GM18526 (cell line): ENCODE results near the gene AUTS2.

Experiments used
- POLR2A ChIP-seq: IDR thresholded peaks from 3 replicates; pipeline ENCODE4 v1.6.1; 2011; ENCODE audit not compliant: insufficient read length; ENCODE audit errors: extremely low read depth

The AUTS2 gene

DNA sequence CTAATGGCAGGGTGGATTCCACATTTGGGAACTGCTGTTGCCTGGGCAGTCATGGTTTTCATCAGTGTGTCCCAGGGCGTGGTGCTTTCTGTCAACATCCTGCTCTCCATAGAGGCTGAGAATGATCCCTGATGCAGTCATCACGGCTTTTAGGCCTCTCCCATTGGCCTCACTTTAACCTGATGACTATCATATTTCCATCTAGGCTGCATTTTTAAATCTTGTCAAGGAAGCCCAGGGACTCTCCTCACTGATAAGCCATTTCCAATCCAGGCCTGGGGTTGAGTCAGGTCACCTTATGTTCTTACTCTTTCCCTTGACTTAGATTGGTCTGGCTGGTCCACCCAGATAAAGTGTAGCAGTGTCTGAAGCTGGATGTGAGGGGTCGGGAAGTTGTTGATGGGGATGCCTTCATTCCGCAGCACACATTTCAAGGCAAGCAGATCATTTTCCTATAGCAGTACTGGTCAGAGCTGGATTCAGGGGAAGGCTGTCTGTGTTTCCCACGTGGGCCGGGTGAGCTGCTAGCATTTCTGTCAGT lies 177.0 kb downstream of the AUTS2 start:
- no peak for TF ChIP-seq POLR2A

DNA sequence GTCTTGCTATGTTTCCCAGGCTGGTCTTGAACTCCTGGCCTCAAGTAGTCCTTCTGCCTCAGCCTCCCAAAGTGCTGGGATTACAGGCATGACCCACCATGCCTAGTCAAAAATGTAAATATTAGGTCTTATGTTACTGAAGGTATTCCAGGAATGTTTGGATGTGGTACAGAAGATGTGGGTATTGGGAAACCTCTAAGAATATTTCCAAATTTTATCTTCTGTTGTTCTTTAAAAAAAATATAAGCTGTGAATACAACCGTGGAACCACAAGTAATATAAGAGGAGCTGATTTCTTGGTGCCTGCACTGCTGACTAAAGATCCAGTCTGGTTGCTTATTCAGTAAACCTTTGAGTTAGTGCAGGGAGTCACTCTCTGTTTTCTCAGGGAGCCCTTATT lies 178.3 kb downstream of the AUTS2 start:
- no peak for TF ChIP-seq POLR2A

DNA sequence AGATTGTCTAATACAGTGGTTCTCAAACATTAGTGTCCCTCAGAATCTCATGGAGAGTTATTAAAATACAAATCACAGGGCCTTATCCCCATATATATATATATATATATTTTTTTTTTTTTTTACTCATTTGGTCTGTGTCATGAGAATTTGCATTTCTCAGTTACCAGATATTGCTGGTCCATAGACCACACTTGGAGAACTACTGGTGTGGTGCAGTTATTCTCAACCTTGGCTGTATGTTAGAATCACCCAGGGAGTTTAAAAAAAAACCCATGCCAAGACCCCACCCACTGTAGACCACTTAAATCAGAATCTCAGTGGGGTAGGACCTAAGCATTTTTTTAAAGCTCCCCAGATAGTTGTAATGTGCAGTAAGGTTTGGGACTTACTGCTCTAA lies 179.9 kb downstream of the AUTS2 start:
- no peak for TF ChIP-seq POLR2A

DNA sequence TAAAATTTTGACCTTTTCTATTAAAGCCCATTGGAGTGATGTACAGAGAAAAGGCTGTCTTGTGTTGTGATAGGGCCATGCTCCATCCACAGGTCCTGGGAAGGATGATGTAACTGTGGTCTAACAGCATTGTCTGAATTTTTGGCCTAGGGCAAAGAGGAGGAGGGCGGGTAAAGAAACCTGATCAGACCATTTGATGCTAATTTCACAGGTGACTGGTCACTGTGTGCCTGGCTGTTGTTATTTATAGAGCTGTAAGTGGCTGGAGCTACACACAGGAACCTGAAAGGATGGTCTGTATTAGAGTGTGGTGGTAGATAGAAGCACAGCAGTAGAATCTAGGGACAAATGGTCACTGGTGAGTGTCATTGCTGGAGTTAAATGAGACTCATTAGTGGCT lies 182.1 kb downstream of the AUTS2 start:
- no peak for TF ChIP-seq POLR2A

DNA sequence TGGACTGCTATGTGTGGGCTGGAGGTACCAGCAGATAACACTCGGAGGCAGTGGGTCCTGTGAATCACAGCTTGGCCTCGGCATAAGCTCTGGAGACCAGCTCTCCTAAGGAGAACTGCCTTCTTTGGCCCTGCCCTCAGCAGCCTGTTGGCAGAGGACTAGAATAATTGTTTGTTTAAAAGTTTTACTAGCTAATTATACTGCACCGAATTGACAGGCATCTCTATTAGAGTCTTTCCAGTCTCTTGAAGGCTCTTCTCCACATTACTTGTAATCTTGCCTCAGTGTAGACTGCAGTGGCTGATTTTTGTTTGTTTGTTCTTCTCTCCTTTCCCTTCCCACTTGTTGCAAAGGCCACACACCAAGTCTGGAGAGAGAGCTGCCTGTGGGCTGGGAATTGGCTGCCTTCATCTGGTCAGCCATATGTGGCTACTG lies 183.2 kb downstream of the AUTS2 start:
- no peak for TF ChIP-seq POLR2A

DNA sequence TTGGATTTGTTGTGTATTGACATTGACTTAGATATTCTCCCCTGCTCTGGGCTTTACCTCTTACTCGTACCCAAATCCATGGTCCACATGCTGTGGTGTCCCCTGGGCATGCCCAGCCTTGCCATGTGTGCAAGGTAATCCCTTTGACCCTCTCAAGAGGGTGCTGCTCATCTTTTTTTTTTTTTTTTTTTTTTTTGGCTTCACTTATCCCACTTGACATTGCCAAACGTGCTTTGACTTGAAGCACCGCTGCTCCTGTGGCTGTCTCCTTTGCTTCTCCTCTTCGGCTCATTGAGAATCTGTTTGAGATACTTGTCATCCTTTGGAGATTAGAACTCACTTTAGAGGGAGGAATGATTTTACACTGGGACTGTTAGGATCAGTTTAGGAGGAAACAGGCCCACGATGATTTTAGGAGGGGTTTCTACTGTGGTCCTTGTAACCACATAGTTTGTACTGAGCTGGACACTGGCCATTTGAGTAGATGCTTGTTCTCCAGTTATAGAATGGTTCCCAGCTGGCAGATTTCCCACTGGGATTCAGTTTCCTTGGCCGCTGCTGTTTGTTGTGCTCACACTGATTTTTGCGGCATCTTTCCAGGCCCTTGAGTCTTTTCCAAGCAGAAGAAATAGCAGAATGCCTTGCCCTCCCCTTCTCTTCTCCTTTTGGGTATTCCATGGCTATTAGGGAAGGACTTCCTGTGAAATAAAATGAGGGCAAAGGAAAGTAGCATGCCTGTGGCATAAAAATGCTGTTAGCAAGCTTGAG lies 184.8 kb downstream of the AUTS2 start:
- TF ChIP-seq POLR2A, result no peak

DNA sequence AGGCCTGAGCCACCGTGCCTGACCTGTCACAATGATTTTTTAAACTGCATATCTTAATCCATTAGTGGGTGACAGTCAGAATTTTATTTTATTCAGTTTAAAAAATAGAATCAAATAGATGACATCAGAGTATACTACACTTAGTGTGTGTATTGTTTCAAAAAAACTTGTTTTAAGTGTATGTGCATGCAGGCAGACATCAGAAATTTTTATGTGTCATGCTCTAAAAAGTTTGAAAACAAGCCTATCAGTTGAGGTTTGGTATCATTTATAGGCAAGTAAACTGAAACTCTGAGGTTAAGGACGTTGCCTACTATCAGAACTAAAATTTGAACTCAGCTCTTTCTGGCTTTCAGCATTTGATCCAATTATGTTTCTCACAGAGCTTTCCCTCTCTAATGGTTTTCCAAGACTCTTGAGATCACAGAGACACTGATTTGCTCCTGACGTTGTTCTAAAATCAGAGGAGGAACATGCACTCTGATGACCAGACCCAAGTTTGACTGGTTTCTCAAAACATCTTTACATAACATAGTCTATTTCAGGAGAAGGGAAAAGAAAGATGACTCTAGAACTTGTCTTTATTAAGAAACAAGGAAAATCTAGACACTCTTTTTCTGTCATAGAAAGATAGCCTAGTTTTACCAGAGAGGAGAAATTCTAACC lies 188.6 kb downstream of the AUTS2 start:
- TF ChIP-seq POLR2A, result no peak

DNA sequence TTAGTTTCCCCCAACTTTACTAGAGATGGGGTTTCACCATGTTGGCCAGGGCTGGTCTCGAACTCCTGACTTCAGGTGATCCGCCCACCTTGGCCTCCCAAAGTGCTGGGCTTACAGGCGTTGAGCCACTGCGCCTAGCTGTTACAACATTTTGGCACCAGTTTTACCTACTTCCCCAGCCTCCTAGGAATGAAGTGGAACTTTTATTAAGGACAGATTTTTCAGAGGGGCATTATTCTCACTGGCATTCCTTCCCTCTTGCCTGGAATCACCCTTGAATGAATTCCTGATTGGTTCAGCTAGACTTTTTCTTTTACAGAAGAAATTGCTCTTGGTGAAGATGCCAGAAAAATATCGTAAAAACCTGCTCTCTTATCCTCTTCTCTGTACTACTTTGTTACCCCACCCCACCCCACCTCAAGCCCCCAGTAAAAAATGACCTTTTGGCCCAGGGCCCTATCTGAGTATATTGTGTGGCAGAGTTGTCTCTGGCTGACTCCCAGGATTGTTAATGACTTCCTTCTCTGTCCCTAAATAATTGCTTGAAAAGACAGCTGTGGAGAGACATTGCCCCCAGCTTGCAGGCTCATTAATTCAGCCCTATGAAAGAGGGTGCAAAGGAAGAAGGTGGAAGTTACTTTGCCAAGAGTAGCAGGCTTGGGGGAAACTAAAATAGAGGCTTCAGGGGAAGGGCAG lies 189.6 kb downstream of the AUTS2 start:
- TF ChIP-seq POLR2A, result no peak

DNA sequence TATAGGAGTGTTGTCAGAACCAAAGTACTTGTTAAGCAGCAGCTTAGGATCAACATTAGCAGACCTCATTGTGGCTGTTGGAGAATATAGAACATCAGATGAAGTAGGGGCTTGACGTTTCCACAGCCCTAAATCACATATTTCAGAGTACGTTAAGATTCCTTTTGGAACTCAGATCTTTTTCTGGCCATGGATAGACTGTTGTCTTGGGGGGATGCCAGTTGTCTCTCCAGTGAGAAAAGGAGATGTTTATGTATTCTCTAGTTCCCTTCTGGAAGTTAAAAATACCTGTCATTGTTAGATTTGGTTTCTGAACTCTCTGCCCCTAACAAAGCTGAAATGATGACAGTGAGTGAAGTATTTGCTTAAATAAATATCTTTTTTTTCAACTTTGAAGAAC lies 191.3 kb downstream of the AUTS2 start:
- no peak for TF ChIP-seq POLR2A

DNA sequence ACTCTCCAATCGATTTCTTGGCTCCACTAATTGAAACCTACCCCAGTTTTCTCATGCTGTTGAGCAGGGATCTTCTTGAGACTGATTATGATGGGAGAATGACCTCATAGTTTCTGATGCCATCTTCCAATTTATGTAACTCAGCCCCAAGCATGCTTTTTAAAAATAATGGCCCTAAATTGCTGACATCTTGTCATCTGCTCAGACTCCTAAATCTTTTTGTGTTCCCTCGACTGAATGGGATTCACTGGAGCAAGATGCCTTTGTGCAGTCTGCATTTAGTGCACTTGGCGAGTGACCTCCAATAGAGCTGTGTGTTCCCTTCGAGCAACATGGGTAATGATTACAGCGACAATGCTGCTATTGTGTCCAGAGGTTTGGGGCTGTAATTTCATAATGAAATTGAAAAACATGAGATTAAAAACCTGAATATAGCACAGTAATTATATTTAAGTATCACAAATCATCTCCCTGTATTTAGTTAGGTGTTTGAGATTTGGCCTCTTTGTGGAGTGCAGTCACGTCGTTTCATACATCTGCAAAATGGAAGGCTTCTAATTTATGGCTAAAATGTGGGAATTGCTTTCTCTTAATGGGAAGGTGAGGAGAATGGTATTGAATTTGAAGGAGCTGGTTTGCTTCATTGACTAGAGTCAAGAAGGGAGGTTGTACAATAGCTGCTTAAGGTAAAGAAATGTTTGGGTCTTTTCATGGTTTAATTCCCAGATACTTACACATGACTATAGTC lies 192.9 kb downstream of the AUTS2 start:
- TF ChIP-seq POLR2A, result no peak

DNA sequence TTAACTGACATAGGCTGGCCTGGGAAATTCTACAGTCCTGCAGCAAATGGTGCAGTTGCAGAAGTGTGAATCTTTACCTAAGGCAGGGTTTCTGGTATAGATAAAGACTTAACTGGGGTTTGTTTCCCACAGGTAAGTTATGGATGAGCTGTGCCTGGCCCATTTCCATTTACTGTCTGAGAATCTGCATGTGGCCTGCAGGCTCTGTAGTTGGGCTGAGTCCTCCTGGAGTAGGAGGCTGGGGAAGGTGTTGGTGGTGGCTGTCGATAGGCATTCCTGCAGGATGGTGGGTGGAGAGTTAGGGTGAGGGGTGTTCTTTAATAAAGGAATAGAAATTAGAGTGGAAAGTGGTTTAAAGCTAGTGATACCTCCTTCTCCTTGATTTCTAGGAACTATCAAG lies 193.5 kb downstream of the AUTS2 start:
- TF ChIP-seq POLR2A, result no peak

DNA sequence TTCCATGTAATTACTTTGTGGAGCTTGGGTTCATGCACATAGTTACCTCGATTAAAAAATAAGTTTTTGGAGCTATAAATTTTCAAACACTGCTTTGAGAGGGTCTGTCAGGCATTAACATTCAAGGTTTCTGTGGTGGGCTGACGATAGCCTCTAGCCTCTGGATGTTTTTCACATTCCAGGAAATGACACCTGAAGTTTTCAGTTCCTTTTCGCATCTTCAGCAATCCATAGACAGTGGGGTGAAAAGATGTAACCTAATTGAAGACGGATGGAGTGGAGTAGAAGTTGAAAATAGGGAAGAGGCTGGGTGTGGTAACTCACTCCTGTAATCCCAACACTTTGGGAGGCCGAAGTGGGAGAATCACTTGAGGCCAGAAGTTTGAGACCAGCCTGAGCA lies 197.7 kb downstream of the AUTS2 start:
- TF ChIP-seq POLR2A, result no peak

DNA sequence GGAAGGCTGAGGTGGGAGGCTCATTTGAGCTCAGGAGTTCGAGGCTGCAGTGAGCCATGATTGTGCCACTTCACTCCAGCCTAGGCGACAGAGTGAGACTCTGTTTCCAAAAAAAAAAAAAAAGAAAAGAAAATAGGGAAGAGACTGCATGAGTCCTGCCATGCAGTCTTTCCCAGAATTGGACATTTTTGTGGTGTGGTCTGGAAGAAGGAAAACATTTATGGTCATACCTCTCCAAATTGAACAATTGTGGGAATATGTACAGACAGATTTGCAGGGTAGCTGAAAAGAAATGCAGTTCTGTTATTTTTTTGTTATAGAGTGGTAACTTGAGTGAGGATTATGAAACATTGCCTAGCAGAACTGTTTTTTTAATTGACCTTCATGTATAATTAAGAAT lies 198.1 kb downstream of the AUTS2 start:
- no peak for TF ChIP-seq POLR2A

DNA sequence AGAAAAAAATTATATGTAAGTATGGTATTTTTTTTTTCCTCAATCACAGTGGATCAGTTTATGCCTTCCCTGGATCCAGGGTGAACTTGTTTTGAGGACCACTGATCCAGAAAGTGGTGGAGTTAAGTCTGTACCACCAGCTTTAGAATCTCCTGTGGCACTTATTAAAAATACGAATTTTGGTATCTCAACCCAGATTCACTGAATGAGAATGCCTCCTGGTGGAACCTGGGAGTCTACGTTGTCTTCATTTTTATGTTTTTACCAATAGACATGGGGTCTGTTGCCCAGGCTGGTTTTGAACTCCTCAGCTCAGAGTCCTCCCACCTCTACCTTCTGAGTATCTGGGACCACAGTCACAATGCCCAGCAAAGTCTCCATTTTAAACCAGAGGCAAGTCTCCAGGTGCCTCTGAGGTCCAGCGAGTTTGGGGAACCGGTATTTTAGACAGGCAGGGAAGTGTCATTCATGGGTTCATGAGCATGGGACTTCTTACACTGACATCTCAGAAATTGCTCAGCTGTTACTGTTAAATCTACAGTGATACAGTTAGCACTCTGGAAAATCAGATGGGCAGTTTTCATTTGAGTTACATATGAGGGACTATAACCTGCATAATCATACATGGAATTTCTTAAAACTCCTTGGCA lies 200.9 kb downstream of the AUTS2 start:
- TF ChIP-seq POLR2A, result no peak

DNA sequence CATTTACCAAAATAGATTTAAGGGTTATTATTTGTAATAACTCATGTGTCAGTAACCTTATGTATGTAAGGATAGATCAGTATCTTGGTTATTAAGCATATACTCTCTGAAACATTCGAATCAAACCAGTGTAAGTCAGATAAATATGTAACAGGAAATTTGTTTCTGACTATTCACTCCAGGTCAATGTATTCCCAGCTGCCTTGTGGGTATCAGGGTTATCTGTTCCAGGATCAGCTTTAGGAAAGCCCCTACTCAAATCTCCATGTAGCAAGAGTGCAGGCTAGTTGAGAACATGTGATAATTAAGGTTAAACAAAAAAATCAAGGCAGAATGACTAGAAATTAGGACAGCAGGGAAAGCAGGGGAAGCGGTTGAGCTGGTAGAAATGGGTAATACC lies 201.7 kb downstream of the AUTS2 start:
- TF ChIP-seq POLR2A, result no peak
